Coronary artery (tissue), 2 donors: ENCODE measurements around the gene KIRREL3.

Source experiments
- DNase-seq: peaks from one replicate; pipeline ENCODE4 v3.0.0-alpha.2; 2017; ENCODE audit warnings: low spot score
- H3K27ac ChIP-seq, 2 donors: fragments of 200-600 bp; sonication (generic); one replicate each; pipeline ENCODE4 v1.5.1; 2016 to 2019
- H3K4me3 ChIP-seq: fragments of 200-600 bp; sonication (generic); 2 replicates; pipeline ENCODE4 v1.5.1; 2016; ENCODE audit warnings: mild to moderate bottlenecking, moderate library complexity
- TF ChIP-seq, protein P1 (sequence below): fragments of 200-600 bp; sonication (generic); IDR thresholded peaks from one replicate; pipeline ENCODE4 v1.5.1; 2019; ENCODE audit warnings: antibody characterized with exemption

KIRREL3 gene

DNA sequence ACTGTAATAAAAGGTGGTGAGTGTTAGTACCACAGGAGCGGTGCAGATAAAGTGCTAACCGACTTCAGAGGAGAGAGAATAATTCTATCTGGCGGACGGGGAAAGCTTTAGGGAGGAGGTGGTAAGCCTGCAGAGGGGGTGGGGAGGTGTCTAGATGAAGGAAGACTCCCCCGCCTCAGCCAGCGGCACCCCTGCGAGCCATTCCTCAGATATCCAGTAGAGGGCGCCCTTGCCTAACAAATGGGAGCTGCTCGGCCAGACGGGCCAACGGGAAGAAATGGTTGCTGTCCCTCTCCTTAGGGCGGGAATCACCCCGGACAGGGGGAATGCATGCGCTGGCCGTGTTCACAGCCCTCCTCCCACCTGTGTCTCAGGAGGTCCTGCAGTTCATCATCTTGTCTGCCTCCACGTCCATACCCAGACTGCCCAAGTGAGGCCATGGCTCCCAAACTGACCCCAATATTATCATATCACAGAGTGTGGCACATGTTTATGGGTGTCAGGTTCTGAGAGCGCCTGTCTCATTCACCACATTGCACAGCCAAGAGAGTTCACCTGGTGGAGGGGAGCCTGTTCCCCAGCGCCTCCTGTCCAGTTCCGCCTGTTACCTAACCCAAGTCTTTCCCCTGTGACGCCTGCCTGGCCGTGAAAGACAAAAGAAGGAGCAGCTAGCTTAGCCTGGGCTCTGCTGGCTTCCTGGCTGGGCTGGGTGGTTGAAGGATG is 559.6 kb downstream of the KIRREL3 start:
- no peak overlapping the region for H3K27ac ChIP-seq
- H3K4me3 ChIP-seq: no peak overlapping the region
- no peak for DNase-seq
- TF ChIP-seq, protein P1, sequence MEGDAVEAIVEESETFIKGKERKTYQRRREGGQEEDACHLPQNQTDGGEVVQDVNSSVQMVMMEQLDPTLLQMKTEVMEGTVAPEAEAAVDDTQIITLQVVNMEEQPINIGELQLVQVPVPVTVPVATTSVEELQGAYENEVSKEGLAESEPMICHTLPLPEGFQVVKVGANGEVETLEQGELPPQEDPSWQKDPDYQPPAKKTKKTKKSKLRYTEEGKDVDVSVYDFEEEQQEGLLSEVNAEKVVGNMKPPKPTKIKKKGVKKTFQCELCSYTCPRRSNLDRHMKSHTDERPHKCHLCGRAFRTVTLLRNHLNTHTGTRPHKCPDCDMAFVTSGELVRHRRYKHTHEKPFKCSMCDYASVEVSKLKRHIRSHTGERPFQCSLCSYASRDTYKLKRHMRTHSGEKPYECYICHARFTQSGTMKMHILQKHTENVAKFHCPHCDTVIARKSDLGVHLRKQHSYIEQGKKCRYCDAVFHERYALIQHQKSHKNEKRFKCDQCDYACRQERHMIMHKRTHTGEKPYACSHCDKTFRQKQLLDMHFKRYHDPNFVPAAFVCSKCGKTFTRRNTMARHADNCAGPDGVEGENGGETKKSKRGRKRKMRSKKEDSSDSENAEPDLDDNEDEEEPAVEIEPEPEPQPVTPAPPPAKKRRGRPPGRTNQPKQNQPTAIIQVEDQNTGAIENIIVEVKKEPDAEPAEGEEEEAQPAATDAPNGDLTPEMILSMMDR: peak; percentile 98

DNA sequence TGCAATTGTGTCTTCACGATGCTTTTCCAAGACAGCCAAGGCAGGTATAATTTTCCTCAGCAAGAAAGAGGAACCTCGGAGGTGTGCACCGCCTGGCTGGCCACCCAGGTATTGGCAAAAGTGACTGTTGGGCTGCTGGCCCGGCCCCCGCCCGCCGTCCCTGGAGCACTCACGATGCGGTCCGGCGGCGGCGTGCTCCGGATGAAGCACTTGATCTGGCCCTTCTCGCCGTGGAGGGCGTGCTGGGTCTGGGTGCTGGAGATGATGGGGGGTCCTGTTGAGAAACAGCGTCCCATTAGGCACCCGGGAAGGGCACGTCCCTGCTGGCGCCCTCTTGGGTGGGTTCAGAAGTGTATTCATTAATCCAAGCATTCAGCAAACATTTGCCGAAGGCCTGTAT is 560.3 kb downstream of the KIRREL3 start:
- Histone ChIP-seq H3K27ac (no peak overlapping the region), H3K4me3 (no peak overlapping the region)
- no peak for DNase-seq
- TF ChIP-seq, protein P1: no peak

DNA sequence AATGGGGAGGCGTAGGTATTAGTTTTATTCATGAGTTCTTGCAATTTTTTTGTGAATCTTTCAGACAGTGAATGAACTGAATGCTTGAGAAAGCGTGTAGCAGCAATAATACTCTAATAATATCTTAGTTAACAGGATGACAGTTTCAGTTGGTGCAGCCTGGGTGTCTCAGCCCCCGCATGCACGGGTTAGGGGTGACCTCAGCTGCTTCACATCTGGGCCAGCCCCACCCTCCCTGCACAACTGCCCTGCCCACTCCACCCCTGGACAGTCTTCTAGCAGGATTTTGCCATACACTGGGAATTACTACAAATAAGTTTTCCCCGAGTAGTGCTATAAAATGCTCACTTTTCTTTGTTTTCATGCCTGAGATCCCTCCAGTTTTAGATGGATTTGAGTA is 561.9 kb downstream of the KIRREL3 start:
- TF ChIP-seq, protein P1: no peak
- no peak overlapping the region for H3K27ac ChIP-seq
- no peak for DNase-seq

DNA sequence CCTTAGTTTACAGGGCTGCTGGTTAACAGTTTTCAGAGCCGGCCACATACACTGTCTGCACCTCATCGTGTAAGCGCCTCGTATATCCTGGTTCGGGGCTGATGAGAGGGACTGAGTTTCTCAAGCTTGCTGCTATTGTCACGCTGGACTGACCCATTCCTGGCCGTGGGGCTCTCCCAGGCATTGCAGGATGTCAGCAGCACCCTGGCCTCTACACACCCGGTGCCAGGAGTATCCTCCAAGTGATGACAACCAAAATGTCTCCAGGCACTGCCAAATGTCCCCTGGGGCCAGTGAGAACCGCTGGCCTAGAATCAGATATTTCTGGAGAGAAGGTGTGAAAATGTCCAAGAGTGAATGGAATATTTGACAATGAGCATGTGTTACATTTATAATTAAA is 562.3 kb downstream of the KIRREL3 start:
- TF ChIP-seq, protein P1: no peak
- no peak for DNase-seq
- Histone ChIP-seq H3K27ac (no peak overlapping the region), H3K4me3 (no peak overlapping the region)

More for the DNA sequence above, 561.9 kb downstream of the KIRREL3 start:
- no peak overlapping the region for H3K4me3 ChIP-seq

DNA sequence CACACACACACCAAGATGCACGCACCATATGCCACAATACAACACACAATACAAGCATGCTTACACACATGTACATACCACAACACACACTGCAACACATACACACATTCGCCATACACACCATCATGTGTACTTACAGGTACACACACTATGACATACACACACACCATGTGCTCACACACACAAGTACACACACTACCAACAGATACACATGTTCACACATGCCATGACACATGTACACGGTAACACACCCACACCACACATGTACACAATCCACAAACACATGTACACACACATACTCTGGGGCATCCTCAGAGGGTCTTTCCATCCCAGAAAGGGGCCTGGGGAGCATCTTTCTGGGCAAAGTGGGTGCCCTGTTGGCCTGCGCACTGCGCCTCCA is 562.8 kb downstream of the KIRREL3 start:
- no peak overlapping the region for H3K27ac ChIP-seq
- no peak for DNase-seq
- TF ChIP-seq, protein P1: no peak
- no peak overlapping the region for H3K4me3 ChIP-seq

DNA sequence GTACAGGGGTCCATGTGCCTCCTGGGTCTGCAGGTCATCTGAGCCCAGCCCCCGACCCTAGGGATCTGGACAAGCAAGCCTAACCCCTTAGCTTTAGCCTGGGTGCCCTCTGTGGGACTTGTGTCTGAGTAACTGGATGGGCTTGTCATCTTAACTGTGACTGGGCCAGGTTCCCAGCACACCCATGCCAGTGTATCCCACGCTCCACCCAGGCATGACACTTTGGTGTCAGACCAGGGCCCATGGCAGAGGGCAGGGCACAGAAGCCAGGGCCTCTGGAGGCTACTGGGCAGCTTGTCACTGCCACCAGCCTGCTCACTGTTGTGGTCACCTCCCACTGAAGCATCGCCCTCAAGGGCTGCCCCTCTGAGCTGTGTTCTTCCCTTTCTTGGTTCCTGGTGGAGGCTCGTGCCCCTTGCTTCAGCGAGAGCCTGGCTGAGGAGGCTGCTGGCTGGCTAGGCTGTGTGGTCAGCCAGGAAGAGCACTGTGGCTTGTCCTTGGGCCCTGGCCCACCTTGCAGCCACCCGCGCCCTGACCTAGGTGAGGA is 564.3 kb downstream of the KIRREL3 start:
- Histone ChIP-seq H3K4me3 (no peak overlapping the region), H3K27ac (no peak overlapping the region)
- TF ChIP-seq, protein P1: no peak
- no peak for DNase-seq

DNA sequence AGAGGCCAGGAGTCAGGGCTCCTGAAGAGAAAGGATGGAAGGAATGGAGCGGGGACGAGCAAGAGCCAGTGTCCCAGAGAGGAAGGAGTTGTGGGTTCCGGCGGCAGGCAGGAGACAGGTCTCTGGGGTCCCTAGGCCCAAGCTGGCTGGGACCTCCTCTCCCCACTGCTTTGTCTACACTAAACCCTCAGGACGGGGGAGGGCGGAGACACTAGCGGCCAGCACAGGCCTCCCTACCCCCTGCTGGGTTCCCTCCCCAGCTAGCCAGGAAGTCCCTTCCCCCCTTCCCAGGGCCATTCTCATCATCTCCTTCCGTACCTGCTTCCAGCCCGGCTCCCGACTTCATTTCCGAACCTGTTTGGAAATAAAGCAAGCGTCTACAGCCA is 565.6 kb downstream of the KIRREL3 start:
- Histone ChIP-seq H3K27ac (no peak overlapping the region), H3K4me3 (no peak overlapping the region)
- no peak for DNase-seq
- TF ChIP-seq, protein P1: no peak
